Activated T-cell treated with anti-CD3 and anti-CD28 coated beads for 48 hours (primary cell): ENCODE measurements around the gene FAIM.
"Not testable (repeated sequence)": the region's sequence is repeated elsewhere in the genome, so short reads cannot be mapped to it uniquely, and the experiment has no call there.

Source experiments
- DNase-seq: peaks from one replicate; pipeline ENCODE4 v3.0.0-alpha.2; 2020; ENCODE audit warnings: low read depth

FAIM gene

GRCh38 chr3:138680974-138681373 is 72.4 kb downstream of the FAIM start:
- DNase-seq = not testable (repeated sequence)

- DNase-seq = no peak
Observed at GRCh38 chr3:138681463-138682220, 73.1 kb downstream of the FAIM start.

- no peak for DNase-seq
Observed at GRCh38 chr3:138682648-138683047, 74.1 kb downstream of the FAIM start.
